Ishikawa (cell line): ENCODE results near the gene SLC24A3.

Experiments
- CREB1 ChIP-seq: IDR thresholded peaks from 2 replicates; pipeline ENCODE4 v1.6.1; 2012; ENCODE audit warnings: low read depth
- EGR1 ChIP-seq: IDR thresholded peaks from 2 replicates; pipeline ENCODE4 v1.6.1; 2012
- EP300 ChIP-seq: IDR thresholded peaks from 2 replicates; pipeline ENCODE4 v1.6.1; 2012; ENCODE audit warnings: borderline replicate concordance
- NFIC ChIP-seq: IDR thresholded peaks from 2 replicates; pipeline ENCODE4 v1.6.1; 2012
- RAD21 ChIP-seq: IDR thresholded peaks from 2 replicates; pipeline ENCODE4 v1.6.1; 2012; ENCODE audit warnings: low read depth
- TAF1 ChIP-seq: IDR thresholded peaks from 2 replicates; pipeline ENCODE4 v1.6.1; 2012; ENCODE audit warnings: low read depth, mild to moderate bottlenecking
- YY1 ChIP-seq: IDR thresholded peaks from 2 replicates; pipeline ENCODE4 v1.6.1; 2012; ENCODE audit warnings: low read depth
- ZBTB7A ChIP-seq: IDR thresholded peaks from 2 replicates; pipeline ENCODE4 v1.6.1; 2012; ENCODE audit warnings: low read depth
- TF ChIP-seq, protein P1 (sequence below): IDR thresholded peaks from 2 replicates; pipeline ENCODE4 v1.6.1; 2012; ENCODE audit warnings: low read depth, mild to moderate bottlenecking
- TF ChIP-seq, protein P2 (sequence below): IDR thresholded peaks from 2 replicates; pipeline ENCODE4 v1.6.1; 2012

DNA sequence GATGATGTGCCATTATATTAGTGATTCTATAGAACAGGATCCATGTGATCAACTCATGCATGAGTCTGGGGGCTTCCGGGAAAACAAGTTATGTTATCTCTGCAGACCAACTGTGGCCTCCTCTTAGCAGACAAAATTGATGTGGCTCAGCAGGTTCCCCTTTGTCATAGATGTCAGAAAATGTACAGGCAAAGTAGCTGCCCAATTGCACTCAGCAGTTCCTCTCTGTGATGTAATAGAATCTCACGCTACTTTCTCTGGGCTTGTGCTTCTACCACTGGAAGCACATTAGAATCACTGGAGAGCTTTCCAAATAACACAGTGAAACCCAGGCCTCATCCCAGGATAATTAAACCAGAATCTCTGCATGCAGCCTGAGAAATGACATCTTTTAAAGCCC, 253.1 kb downstream of the SLC24A3 start:
- TF ChIP-seq YY1 (no peak), CREB1 (no peak), TAF1 (no peak), NFIC (no peak), ZBTB7A (no peak), EP300 (no peak), EGR1 (no peak), RAD21 (no peak)
- TF ChIP-seq, protein P1, sequence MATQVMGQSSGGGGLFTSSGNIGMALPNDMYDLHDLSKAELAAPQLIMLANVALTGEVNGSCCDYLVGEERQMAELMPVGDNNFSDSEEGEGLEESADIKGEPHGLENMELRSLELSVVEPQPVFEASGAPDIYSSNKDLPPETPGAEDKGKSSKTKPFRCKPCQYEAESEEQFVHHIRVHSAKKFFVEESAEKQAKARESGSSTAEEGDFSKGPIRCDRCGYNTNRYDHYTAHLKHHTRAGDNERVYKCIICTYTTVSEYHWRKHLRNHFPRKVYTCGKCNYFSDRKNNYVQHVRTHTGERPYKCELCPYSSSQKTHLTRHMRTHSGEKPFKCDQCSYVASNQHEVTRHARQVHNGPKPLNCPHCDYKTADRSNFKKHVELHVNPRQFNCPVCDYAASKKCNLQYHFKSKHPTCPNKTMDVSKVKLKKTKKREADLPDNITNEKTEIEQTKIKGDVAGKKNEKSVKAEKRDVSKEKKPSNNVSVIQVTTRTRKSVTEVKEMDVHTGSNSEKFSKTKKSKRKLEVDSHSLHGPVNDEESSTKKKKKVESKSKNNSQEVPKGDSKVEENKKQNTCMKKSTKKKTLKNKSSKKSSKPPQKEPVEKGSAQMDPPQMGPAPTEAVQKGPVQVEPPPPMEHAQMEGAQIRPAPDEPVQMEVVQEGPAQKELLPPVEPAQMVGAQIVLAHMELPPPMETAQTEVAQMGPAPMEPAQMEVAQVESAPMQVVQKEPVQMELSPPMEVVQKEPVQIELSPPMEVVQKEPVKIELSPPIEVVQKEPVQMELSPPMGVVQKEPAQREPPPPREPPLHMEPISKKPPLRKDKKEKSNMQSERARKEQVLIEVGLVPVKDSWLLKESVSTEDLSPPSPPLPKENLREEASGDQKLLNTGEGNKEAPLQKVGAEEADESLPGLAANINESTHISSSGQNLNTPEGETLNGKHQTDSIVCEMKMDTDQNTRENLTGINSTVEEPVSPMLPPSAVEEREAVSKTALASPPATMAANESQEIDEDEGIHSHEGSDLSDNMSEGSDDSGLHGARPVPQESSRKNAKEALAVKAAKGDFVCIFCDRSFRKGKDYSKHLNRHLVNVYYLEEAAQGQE, result no peak
- TF ChIP-seq, protein P2, sequence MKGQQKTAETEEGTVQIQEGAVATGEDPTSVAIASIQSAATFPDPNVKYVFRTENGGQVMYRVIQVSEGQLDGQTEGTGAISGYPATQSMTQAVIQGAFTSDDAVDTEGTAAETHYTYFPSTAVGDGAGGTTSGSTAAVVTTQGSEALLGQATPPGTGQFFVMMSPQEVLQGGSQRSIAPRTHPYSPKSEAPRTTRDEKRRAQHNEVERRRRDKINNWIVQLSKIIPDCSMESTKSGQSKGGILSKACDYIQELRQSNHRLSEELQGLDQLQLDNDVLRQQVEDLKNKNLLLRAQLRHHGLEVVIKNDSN, result no peak
